Kidney capillary endothelial cell (primary cell): Measurements from ENCODE around the gene IL15.

Source experiments
- DNase-seq: peaks from one replicate; pipeline ENCODE4 v3.0.0-alpha.2; 2018; ENCODE audit warnings: low spot score

The IL15 gene

DNA sequence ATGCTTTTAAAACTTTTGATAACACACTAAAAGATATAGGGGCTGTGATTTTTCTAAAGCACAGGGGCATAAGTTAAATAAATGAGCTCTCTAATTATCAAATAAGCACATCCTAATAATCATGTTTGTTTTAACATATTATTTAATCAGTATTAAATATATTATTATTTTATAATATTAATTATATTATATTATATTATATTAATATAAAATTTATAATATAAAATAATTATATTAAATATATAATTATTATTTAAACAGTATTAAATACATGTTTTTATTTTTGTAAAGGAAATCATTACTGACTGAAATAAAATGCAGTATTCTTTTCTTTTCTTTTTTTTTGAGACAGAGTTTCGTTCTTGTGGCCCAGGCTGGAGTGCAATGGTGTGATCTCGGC is 136.5 kb downstream of the IL15 start:
- DNase-seq = no peak

DNA sequence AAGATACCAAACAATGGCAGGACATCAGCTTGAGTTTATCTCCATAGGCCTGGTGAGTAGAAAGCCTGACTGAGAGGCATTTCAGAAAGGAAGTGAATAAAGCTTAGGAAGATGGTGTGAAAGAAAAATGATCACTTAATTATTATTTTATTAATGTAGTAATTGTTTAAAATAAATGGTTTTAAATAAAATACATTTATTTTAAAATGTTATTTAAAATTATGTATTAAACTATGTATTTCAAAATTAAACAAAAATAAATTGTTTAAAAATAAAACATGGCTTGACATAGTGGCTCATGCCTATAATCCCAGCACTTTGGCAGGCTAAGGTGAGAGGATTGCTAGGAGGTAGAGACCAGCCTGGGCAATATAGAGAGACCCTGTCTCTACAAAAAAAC is 145.8 kb downstream of the IL15 start:
- no peak for DNase-seq
